Eye (tissue), 1 donor: ENCODE results near the gene SWAP70.
"Not testable (repeated sequence)": the region's sequence is repeated elsewhere in the genome, so short reads cannot be mapped to it uniquely, and the experiment has no call there.

Source experiments
- DNase-seq: peaks from one replicate; pipeline ENCODE4 v3.0.0-alpha.2; 2015

Gene SWAP70

DNA sequence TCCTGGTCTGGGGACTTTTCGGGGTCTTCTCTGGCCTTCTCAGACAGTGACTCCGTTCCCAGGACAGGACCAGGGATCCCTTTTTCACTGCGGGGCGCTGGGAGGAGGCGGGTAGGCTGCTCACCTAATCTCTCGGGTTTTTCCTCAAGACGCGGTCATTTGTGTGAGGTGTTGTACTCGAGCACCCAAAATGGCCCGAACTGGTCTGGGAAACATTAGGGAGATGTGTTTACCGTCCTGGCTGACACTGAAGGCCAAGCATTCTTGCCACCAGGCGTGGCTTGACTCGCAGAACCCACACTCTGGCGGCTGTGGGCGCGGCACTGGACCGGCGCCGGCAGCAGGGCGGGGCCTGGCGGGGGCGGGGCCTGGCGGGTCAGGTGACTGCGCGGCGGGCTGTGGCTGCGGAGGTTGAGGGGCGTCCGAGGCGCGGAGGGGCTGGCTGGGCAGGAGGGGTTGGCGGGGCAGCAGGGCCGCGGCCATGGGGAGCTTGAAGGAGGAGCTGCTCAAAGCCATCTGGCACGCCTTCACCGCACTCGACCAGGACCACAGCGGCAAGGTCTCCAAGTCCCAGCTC, at the start of gene SWAP70:
Gene SWAP70, plus strand, starts transcription at position 379 of the 577 bp plus-strand sequence. Its CDS starts 103 bp downstream, at position 482.
- DNase-seq, result peak; percentile 91

DNA sequence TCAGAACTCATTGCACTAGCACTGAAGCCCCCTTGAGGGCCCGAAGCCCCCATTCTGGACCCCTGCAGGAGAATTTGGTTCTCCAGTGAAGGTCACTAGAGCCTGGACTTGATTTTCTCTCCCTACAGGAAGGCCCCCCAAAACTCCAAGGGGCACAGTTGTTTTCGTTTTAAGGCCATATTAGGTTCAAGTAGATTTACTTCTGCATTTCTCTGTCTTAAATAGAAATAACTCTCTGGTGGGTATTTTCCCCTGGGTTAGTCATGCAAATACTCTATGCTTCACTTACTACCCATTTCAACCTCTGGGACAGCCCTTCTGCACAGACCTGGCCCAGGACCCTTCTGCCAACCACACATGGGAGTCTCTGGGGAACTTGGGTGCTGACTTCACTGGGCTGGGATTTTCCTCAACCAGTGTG, 48.8 kb upstream of the SWAP70 start:
- no peak for DNase-seq

DNA sequence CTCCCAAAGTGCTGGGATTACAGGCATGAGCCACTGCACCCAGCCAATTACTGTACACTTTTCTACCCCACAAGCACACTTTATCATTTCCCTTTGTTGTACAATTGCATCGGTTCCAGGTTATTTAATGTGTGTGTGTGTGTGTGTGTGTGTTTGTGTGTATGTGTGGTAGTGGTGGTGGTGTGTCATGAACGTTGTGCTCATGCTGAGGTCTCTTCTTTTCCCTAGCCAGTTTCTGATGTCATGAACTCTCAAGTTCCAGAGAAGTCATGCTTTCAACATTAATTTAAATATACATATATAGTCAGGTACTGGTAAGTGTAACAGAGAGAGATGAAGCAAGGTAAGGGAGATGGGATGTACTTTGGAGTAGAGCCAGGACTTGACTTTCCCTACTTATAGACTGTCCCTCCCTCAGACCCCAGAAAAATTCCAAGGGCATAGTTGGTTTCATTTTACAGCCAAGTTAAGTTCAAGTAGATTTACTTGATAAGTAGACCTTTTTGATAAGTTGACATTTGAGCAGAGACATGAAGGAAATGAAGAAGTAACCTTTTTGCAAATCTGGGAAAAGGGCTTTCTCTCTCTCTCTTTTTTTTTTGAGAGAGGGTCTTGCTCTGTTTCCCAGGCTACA, 47.7 kb upstream of the SWAP70 start:
- no peak for DNase-seq

- DNase-seq, result no peak
Measured at GRCh38 chr11:9616858-9617257, 47.0 kb upstream of the SWAP70 start.

GRCh38 chr11:9617940-9618339, 45.9 kb upstream of the SWAP70 start:
- peak; percentile 50 for DNase-seq

GRCh38 chr11:9619004-9619403, 44.9 kb upstream of the SWAP70 start:
- DNase-seq, result no peak

- no peak for DNase-seq
Measured at GRCh38 chr11:9619971-9620370, 43.9 kb upstream of the SWAP70 start.

GRCh38 chr11:9622353-9622752, 41.5 kb upstream of the SWAP70 start:
- not testable (repeated sequence) for DNase-seq

DNA sequence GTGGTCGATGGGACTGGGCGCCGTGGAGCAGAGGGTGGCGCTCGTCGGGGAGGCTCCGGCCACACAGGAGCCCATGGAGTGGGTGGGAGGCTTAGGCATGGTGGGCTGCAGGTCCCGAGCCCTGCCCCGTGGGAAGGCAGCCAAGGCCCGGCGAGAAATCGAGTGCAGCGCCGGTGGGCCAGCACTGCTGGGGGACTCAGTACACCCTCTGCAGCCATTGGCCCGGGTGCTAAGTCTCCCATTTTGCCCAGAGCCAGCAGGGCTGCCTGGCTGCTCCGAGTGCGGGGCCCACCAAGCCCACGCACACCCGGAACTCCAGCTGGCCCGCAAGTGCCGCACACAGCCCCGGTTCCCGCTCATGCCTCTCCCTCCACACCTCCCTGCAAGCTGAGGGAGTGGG, 40.8 kb upstream of the SWAP70 start:
- DNase-seq, result not testable (repeated sequence)

GRCh38 chr11:9624448-9624847, 39.4 kb upstream of the SWAP70 start:
- no peak for DNase-seq

DNA sequence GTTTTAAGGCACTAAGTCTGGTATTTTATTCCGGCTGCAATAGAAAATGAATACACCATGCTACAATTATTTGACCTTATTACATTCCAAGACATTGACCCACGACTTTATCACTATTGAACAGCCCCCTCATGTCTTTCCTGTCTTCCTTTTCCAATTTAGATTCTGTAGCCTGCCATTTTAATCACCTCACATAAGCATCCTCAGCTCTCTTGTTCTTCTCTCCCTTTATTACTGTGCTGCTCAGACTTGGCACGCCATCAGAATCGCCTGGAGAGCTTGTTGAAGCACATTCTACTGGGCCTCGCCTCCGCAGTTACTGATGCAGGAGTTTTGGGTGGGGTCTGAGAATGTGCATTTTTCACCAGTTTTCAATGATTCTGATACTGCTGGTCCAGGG, 38.7 kb upstream of the SWAP70 start:
- no peak for DNase-seq

- DNase-seq, result no peak
Measured at GRCh38 chr11:9625728-9626127, 38.1 kb upstream of the SWAP70 start.

DNA sequence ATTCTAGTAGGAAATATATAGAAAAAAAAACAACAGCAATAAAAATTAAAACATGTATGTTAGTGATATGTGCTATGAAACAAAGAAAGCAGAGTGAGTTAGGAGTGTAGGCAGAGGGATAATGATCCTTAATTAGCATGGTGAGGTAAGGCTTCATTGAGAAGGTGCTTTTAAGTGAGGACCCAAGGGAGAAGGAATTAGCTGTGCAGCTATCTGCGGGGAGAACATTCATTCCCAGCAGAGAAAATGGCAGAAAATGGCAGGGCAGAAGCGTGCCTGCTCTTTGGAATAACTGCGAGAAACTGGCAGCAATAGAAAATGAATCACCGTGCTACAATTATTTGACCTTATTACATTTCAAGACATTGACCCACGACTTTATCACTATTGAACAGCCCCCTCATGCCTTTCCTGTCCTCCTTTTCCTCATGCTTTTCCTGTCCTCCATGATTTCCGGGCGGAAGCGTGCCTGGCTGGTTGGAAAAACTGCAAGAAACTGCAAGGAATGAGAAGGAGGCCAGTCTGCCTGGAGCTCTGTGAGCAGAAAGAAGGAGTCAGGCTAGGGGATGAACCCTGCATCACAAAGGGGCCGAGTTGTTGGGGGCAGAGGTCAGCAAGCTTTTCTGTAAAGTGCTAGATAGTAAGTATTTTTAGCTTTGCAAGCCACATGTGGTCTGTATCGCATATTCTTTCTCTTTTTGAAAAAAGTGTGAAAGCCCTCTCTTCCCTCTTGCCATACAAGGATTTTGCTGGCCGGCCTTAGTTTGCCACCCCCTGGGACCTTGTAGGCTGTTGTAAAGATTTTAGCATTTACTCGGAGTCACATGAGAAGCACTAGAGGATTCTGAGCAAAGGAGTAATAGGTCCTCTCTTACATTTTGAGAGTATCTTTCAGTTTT, 37.1 kb upstream of the SWAP70 start:
- DNase-seq, result no peak

- DNase-seq, result no peak
Measured at GRCh38 chr11:9629064-9629463, 34.8 kb upstream of the SWAP70 start.

DNA sequence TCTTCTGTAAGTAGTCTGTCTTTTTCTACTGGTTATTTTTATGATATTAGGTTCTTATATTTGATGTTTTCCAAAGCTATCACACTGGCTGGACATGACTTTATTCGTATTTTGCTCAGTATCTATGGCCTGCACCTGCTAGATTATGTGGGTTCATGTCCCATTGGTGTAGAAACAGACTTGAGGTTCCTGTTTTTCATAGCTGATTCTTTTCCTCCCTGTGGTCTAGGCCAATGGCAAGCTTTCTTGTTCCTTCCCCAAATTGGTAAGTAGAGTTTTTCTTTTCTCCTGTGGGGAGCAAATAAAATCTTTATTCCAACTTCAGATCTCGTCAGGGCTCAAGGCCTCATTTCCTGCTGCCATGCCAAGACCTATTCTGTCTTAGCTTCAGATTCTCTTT, 30.2 kb upstream of the SWAP70 start:
- no peak for DNase-seq

GRCh38 chr11:9636691-9637090, 27.2 kb upstream of the SWAP70 start:
- DNase-seq, result no peak

- no peak for DNase-seq
Measured at GRCh38 chr11:9639099-9639498, 24.8 kb upstream of the SWAP70 start.

GRCh38 chr11:9639985-9640384, 23.9 kb upstream of the SWAP70 start:
- no peak for DNase-seq

GRCh38 chr11:9642894-9643293, 21.0 kb upstream of the SWAP70 start:
- DNase-seq, result no peak

- no peak for DNase-seq
Measured at GRCh38 chr11:9643751-9644150, 20.1 kb upstream of the SWAP70 start.

DNA sequence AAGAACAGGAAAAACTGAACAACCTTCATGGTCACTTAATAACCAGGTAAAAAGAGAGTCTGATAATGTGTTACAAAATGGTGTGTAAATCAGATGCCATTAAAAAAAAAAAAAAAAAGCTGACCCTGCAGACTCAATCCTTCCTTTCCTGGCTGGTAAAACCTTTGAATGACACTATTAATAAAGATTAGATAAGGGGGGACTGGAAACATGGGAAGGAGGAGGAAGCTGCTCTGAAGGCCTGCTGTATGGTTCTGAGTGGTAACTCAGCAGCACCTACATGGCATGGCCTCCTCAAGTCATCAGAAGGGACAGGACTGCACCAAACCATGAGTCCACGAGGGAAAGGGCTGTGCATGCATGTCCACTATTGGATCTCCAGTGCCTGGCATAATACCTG, 18.0 kb upstream of the SWAP70 start:
- DNase-seq, result no peak

DNA sequence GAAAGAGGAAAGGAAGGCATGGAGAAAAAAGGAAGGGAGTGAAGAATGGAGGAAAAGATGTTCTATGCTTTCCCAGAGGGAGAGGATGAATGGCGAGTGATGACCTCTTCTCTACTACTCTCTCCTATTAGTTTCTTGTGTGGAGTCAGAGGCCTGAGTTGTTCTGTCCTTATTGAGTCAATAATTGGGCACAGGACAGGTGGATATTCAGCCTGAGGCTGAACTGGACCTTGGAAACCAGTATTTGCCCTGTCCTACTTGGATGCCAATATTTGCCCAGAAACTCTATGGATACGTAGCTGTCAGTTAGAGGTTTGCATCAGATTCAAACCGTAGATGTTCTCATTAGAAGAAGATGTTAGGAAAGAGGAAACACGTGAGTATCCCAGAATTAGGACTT, 17.6 kb upstream of the SWAP70 start:
- no peak for DNase-seq

DNA sequence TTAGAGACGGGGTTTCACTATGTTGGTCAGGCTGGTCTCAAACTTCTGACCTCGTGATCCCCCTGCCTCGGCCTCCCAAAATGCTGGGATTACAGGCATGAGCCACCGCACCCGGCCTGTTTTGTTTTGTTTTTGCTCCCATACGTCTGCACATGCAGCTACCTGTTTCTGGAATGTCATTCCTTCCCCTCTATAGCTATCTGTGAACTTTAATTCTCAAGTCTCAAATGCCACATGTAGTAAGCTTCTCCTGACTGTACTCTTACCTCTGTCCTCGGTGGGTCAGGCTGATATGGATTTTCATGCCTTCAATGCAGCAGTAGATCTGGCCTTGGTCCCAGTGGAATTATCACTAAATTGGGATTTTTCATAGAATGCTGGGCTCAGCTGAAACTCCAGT, 12.4 kb upstream of the SWAP70 start:
- no peak for DNase-seq
